ENCODE results near the gene NINJ2. TPM values are rescaled to one million over a fixed set of nuclear protein-coding genes. Genes with fewer than 3 reads are reported as not detected.
A peak's percentile ranks its signal among the peaks of the same experiment; 100 is the strongest.

Gene NINJ2
- total and polyA plus RNA-seq, 9 donors = 0.48 to 3.4 (median 1.4) TPM; not detected in 2

DNA sequence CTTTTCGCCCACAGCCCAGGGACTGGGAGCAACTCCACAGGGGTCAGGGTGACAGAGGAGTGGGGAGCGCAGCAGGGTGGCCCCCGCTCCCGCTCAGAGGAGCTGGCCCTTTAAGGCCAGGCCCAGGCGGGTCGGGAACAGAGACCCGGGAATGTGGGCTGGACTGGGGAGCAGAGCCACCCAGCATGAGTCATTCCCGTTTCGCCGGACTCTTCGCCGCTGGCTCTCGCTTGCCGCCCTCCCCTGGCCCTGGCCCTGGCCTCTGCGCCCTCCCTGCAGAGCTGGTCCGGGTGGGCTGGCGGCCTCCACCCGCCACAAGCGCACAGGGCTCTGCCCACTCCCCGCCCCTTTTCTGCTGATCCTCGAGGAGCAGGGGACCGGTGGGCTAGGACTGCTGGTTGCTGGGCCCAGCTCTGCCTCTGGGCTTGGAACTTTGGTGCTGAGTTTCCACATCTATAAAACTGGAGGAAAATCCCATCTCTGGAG, 92.8 kb downstream of the NINJ2 start:
- Histone ChIP-seq H3K36me3 (no peaks in the 10 kb centered on the region), H3K4me3 (peak overlapping the region; percentile 55), H3K9me3 (no peaks in the 10 kb centered on the region), H3K27ac (peak overlapping the region; percentile 78 to 88), H3K27me3 (no peaks in the 10 kb centered on the region), H3K4me1 (ENCODE audit: insufficient read depth) (peaks cover 12% of the 10 kb centered on the region)
- intact Hi-C loops (cut with DNase I) = loop anchor here (5.0 to 10.0 kb wide), 7 partner anchors 74 to 1024 kb away; partner anchors contain the start of genes WNK1 (in 3 of the 4), FBXL14 (in 1 of the 4) and RAD52 (in 1 of the 4)
- TF ChIP-seq, protein P1, sequence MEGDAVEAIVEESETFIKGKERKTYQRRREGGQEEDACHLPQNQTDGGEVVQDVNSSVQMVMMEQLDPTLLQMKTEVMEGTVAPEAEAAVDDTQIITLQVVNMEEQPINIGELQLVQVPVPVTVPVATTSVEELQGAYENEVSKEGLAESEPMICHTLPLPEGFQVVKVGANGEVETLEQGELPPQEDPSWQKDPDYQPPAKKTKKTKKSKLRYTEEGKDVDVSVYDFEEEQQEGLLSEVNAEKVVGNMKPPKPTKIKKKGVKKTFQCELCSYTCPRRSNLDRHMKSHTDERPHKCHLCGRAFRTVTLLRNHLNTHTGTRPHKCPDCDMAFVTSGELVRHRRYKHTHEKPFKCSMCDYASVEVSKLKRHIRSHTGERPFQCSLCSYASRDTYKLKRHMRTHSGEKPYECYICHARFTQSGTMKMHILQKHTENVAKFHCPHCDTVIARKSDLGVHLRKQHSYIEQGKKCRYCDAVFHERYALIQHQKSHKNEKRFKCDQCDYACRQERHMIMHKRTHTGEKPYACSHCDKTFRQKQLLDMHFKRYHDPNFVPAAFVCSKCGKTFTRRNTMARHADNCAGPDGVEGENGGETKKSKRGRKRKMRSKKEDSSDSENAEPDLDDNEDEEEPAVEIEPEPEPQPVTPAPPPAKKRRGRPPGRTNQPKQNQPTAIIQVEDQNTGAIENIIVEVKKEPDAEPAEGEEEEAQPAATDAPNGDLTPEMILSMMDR (IDR thresholded peaks at IDR 0.05) = peak in 2 of 3 donors; percentile 14 to 19
- TF ChIP-seq POLR2A (IDR thresholded peaks at IDR 0.05) = peak; percentile 42
- no peak for TF ChIP-seq EP300 (IDR thresholded peaks at IDR 0.05)
- peak; percentile 80 to 84 (median 82) for DNase-seq
- 5 to 17% (median 12%) methylated on average over 21 to 22 of the region's 22 CpGs for WGBS, 3 donors

DNA sequence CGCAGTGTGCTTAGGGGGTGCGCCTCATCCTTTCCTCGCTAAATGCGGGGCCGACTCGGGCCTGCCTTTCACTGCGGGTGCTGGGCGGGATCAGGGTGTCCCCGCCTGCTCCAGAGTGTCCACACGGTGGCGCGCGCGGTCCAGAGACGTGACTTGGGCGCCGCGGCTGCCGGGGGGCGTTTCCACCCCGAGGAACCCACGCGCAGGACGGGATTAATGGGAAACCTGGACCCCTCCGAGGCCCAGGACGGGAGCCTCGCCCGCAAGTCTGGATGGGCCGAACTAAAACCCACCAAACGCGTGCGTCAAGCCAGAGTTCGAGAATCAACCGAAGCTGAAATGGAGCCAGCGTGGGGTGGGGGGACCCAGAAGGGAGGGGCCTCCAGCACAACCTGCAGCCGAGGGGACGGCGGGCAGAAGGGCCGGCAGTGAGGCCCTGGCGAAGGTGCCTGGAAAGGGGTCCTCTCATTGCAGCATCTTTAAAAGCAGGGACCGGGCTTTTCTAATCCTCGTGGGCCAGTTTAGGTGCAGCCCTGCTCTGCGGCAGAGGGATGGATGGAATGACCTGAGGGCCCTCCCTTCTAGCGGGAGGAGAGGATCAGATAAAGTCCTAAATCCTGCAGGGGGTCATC, 93.3 kb downstream of the NINJ2 start:
- peak; percentile 86 to 95 (median 93) for DNase-seq
- TF ChIP-seq EP300 (IDR thresholded peaks at IDR 0.05) = no peak
- TF ChIP-seq, protein P1 (IDR thresholded peaks at IDR 0.05) = peak; percentile 90 to 96 (median 96)
- peak; percentile 21 for TF ChIP-seq POLR2A (IDR thresholded peaks at IDR 0.05)
- 0 to 2% (median 1%) methylated on average over 27 to 44 of the region's 44 CpGs for WGBS, 3 donors
- Histone ChIP-seq H3K4me3 (peak overlapping the region; percentile 55), H3K9me3 (no peaks in the 10 kb centered on the region), H3K36me3 (no peaks in the 10 kb centered on the region), H3K4me1 (ENCODE audit: insufficient read depth) (peaks cover 12% of the 10 kb centered on the region), H3K27ac (peak overlapping the region; percentile 78 to 88), H3K27me3 (no peaks in the 10 kb centered on the region)
- intact Hi-C loops (cut with DNase I) = loop anchor here (2.0 to 10.0 kb wide), 9 partner anchors 75 to 1025 kb away; partner anchors contain the start of genes WNK1 (in 3 of the 4), FBXL14 (in 1 of the 4) and RAD52 (in 1 of the 4)

DNA sequence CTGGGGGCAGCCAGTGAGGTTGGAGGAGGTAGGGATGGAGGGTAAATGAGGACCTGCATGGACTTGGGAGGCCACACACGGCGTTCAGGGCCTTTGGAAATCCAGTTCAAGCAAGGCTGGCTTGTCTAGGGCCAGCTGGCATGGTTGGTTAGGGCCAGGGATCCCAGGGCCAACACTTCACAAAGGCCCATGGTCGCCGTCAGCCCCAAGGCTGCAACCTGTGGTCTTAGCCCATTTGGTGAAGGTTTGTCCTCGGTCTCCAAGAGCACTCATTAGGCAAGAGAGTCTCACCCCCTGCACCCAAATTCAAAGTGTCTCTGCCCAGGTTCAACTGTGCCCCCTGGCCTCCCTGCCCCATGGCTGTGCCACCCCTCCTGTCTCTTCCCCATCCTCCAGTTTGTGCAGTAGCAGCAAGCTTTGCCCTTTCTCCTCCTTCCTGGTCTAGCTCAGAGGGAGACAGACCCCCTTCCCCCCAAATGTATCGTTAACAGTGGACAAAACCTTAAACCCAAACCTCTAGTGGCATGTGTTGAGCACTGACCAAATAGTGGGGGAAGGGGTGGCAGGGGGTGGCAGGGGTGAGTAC, 94.1 kb downstream of the NINJ2 start:
- no peak overlapping the region for H3K27ac ChIP-seq
- H3K4me3 ChIP-seq = no peak overlapping the region
- intact Hi-C loops (cut with DNase I) = loop anchor here in 1 of 4 donors (2.0 to 10.0 kb wide), 2 partner anchors 382 to 526 kb away; no protein-coding TSS in a partner anchor
- H3K36me3 ChIP-seq = no peaks in the 10 kb centered on the region
- WGBS, 3 donors = 74 to 80% (median 77%) methylated on average over 6 of the region's 6 CpGs
- H3K4me1 ChIP-seq (ENCODE audit: insufficient read depth) = peaks cover 12% of the 10 kb centered on the region
- TF ChIP-seq POLR2A (IDR thresholded peaks at IDR 0.05) (no peak), EP300 (IDR thresholded peaks at IDR 0.05) (no peak)
- TF ChIP-seq, protein P1 (IDR thresholded peaks at IDR 0.05) = no peak
- H3K27me3 ChIP-seq = no peaks in the 10 kb centered on the region
- DNase-seq = peak in 1 of 5 donors; percentile 39
- no peaks in the 10 kb centered on the region for H3K9me3 ChIP-seq

DNA sequence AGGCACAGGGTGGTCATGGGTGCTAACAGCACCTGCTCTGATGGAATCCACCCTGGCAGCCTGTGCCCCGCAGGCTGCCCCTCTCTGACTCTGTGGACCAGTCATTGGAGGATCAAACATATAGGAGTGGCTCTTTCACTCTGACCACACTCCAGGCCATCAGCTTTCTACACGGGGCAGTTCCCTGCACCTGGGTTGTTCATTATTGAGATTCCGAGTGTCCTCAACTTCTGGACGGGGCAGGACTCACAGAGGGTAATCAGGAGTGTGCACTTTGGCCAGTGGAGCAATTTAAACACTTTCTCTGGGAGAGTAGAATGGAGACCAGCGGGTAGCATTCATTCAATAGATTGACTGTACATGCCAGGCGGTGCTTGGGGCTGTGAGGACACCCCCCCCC, 94.8 kb downstream of the NINJ2 start:
- no peaks in the 10 kb centered on the region for H3K36me3 ChIP-seq
- H3K4me3 ChIP-seq = no peak overlapping the region
- no peaks in the 10 kb centered on the region for H3K9me3 ChIP-seq
- TF ChIP-seq EP300 (IDR thresholded peaks at IDR 0.05) (no peak), POLR2A (IDR thresholded peaks at IDR 0.05) (no peak)
- TF ChIP-seq, protein P1 (IDR thresholded peaks at IDR 0.05) = no peak
- intact Hi-C loops (cut with DNase I) = loop anchor here in 1 of 4 donors (2.0 to 10.0 kb wide), 2 partner anchors 382 to 526 kb away; no protein-coding TSS in a partner anchor
- 90 to 93% (median 91%) methylated on average over 6 of the region's 6 CpGs for WGBS, 3 donors
- H3K27me3 ChIP-seq = no peaks in the 10 kb centered on the region
- DNase-seq = no peak
- peaks cover 12% of the 10 kb centered on the region for H3K4me1 ChIP-seq (ENCODE audit: insufficient read depth)
- no peak overlapping the region for H3K27ac ChIP-seq

Measured in ovary (tissue), 9 donors.